NCI-H510A (cell line): ENCODE measurements around the gene ATP2B2.

Experiments used
- DNase-seq: peaks from one replicate; lab custom pipeline; 2025; lab: John Stamatoyannopoulos, UW

Gene ATP2B2

DNA sequence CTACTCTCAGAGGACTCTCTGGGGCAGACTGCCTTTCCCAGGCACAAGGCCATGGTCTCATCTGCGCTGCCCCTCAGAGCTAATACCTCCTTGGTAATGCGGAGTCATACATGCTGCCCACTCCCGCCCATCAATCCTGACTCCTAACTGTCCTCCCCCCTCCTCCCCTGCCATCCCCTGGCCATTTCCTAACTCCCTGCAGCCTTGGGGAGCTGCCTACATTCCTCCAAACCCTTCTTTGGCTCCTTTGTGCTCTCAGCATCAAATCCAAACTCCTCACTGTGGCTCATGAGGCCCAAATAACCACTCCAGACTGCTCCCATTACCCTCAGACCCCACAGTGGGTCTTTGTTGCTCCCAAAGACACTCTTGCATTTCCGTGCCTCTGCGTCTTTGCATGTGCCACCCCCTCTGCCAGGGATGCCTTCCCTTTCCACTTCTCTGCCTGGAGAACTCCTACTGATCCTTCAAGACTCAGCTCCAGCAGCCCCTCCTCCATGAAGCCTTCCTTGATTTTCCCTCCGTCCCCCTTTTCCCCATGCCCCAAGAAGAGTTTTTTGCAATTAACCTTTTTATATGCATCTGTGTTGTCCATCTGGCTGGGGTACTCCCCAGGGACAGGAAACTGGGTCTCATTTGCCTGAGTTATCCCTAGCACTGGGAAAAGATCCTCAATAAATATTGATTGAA, 5.5 kb upstream of the ATP2B2 start:
- DNase-seq: no peak

DNA sequence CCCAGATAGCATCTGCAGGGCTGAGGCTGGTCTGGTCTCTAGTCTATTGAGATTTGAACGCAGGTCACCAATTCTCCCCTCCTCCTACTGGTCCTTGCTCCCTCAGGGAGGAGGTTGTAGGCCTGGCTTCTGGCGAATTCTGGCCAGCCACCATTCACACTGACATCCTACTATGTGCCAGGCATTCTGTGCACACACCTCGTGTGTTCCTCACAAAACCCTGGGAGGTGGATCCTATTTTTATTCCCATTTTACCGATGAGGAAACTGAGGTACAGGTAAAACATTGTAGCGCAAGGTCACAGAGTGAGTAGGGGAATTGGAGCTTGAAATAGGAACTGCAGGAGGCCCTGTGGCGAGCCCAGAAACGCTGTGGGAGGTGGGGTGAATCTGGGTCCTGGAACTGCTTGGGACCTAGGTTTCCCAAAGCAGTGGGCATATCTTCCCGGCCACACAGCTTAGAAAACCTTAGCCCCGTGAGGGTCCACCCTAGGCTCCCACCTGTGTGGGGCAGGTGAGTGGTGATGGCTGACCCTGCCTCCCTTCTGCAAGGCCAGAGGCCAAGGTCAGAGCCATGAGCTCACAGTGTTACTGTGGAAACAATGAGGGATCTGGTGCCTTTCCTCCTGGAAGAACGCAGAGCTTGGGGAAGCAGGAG, 4.8 kb upstream of the ATP2B2 start:
- no peak for DNase-seq

DNA sequence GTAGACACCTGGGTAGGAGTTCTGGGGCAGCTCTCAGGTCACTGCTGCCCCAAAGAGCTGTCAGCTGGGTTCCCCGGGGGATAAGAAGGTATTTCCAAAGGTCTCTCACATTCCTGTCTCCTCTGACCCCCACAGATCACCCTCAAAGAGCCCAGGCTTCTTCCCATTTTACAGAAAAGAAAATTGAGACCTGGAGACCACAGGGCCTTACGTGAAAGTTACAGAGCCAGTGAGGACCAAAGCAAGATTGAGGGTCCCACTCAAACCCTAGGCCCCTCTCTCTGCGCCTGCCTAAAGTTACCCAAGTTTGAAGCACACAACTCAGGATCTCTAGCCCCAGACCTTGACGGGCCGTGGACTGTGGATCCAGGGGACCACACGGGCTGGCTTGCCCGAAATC, 3.9 kb upstream of the ATP2B2 start:
- DNase-seq: no peak

DNA sequence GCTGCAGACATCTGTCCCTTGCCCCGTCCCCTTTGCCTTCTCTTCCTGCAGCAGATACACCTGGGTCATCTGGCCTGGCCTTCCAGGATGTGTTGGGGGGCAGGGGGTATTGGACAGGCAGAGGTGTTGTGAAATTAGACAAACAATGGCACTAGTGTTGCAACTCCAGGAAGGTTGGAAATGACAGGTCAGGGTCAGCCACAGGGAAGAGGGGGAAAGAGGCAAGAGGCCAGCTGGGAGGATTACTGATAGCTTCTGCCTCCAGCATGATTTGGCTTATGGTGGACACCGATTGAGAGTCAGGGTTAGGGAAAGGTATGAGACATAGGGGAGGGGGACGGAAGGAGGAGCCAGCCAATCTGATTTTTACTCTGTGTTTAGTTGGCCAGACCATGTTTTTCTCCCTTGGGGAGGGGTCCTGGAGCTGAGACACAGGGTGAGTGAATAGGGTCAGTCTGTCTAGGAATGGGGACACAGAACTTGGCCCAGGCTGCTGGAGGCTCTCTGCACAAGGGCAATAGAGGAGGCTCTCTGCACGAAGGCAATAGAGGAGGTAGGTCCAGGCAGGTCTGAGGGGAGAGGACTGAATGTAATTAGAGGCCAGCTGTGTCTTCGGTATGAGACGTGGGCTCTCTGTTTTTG, 3.4 kb upstream of the ATP2B2 start:
- DNase-seq: no peak

DNA sequence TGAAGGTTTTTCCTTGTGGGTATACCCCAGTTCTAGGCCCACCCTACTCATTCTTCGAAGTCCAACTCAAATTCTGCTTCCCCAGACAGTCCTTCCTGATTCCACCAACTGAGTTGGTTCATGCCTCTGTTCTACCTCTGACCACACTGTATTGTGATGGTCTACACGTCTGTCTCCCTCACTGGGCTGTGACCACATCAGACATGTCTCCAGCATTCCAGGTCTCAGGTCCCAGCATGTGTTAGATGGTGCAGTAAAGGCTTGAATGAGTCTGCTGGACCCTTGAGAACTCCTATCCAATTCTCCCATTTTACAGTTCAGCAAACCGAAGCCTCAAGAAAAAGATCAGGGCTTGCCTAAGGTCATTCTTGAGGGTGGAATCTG, 2.8 kb upstream of the ATP2B2 start:
- DNase-seq: no peak

DNA sequence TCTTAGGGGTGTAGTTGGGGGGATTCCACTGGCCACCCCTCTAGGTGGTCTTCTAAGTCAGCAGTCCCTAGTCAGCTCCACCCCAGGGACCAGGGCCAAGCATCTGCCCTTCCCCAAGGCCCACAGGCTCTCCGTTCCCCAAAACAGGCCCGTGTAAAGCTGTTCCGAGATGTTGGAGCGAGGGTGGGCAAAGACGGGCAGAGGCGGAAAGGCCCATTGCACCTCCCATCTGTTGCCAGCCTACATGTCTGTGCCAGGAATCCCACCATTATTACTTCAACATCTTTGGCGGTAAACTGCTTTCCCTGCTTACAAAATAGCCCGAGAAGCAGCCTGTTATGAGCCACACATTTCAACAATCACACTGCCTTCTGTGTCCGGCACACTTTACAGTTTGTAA, 1.9 kb upstream of the ATP2B2 start:
- no peak for DNase-seq

DNA sequence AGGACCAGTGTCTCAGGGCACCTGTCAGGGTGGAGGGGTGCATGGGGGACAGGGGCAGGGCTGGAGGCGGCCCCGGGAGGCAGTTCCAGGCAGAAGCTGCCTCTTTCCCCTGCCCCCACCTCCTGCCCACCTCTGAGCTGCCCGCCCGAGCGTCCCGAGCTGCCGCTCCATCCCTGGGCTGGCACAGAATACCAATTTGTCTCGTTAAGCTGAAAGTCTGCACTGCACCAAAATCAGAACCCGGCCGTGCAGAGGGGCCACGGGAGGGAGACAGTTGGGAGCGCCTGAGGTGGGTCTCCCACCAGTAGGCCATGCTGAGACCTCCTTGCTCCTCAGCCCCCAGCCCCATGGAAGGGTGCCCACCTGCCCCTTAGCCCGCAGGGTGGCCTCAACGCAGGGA, 1.3 kb upstream of the ATP2B2 start:
- no peak for DNase-seq

DNA sequence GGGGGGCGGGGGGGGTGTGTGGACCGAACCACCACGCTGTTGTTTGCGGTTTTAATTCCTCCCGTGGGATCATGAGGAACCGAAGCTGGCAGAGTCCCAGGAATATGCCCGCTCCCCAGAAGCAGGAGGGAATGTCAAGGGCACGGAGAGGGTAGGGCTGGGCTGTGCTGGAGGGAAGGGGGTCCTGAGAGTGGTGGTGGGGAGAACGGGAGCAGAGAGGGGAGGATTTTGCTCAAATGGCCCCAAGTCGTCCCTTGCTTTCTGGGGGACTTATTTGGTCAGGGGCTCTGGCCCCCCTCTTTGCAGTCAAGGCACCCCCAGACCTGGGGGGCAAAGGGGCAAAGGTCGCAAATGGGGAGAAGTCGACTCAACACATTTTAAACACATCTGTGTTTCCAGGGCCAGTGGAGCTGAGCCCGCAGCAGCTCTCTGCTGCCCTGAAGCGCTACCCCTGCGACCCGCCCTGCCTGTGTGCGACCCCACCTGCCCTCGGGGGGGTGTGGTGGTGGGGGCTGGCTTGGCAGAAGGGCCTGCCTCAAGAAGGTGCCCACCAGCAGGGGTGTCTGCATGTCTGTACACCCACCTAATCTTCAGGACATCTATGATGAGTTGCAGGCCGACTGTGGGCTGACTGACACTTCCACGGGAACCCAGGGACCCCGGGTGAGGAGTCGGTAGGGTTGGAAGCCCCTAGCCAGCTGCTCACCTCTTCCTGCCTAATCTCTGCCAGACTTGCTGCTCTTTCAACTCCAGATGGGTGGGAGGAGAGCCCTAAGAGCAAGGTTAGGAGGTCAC, 602 bp upstream of the ATP2B2 start:
- no peak for DNase-seq

DNA sequence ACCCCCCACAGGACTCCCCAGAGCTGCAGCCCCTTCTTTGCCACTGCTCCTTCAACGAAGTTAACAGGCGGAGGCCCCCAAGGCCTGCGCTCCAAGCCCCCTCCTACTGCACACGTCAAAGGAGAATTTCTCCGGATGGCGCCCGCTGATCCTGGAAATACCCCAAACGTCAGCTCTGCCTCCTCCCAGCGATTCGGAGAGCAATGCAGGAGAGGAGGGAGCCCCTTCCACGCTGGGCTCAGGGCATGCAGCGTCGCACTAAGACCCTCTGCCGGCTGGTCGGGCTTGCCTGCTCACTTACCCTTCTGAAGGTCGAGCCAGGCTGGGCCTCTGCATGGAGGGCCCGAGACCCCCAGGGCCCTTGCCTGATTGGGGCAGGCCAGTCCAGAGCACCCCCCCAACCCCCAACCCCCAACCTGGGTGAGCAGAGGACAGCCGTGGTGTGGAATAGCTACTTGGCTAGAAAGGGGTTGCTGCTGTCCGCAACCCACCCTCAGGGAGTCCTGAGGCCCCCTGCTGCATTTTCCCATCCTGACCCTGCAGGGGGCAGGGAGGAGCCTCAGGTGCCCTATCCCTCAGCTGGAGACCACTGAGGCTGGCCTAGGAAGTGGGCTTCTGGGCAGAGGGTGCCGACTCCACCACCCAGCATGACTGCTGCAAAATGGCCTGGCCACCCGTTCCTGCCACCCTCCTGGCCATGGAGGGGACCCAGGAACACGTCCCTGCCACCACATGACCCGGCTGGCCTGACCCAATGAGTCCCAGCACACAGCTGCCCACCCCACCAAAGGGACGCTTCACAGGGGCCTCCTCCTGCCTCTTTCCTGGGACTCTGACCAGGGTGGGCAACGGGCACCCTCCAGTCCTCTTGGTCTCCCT, 976 bp downstream of the ATP2B2 start:
- DNase-seq: no peak

DNA sequence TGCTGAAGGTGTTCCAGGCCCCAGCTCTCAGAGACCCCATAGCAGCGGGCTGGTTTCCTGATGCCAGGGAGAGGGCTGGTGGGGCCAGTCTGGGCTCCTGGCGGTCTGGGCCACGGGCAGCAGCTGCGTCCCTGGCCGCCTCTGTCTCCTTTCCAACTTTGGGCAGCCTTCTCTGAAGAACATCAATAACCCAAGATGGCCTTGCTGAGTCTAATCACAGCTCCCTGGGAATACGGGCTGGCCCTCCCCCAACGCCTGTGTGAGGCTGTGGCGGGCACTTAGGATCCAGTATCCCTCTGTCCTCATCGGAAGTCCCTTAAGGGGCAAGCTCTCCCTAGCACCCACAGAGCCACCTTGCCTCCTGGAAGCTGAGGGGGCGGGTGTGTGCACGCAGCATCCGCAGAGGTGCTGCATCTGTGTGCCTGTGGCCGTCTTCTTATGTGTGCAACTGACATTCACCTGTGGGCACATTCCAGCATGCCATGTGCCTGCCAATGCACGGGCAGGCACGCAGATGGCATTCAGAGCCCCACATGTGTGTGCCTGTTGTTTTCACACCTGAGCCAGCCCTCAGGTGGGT, 2.1 kb downstream of the ATP2B2 start:
- no peak for DNase-seq

DNA sequence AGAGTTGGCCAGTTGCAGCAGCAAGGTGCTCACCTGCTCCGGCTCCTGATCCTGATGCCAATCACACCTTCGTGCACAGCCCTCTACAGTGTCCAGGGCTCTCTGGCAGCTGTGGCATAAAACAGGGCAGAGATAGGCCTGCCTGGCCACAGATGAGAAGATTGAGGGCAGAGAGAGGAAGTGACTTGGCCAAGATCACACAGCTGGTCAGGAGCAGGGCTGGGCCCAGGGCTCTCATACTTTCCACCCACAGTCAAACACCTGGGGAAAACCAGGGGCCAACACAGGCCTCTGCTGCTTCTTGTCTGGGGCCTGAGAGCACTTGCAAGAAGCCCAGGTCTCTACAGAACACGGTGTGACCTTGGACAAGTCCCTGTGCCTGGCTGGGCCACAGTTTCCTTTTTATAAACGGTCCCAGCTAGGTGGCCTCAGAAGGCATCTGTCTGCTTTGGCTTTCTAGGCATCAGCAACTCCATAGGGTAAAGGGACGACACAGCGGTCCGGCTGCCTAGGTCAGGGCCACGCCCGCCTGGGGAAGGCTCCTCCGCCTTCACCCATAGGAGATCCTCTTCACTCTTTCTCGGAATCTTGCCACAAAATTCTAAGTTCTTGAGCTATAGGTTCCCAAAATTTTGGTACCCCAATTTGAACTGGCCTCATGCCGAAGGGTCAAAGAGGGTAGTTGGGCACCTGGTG, 3.1 kb downstream of the ATP2B2 start:
- no peak for DNase-seq

DNA sequence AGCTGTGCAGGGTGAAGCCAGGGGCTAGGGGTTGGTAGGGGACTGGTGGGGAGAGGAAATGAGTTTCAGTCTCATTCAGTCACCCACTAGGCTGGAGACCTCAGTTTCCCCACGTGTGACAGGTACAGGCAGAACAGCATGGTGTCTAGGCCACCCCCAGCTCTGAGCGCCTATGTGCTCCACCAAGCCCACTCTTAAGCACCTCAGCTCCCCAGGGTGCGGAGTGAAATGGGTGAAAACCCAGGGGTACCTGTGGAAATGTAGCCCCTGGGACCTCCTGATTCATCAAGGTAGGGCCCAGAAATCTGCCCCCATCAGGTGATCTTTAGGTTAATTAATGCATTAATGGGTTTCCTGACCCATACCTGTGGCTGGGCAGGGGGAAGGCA, 3.7 kb downstream of the ATP2B2 start:
- no peak for DNase-seq

DNA sequence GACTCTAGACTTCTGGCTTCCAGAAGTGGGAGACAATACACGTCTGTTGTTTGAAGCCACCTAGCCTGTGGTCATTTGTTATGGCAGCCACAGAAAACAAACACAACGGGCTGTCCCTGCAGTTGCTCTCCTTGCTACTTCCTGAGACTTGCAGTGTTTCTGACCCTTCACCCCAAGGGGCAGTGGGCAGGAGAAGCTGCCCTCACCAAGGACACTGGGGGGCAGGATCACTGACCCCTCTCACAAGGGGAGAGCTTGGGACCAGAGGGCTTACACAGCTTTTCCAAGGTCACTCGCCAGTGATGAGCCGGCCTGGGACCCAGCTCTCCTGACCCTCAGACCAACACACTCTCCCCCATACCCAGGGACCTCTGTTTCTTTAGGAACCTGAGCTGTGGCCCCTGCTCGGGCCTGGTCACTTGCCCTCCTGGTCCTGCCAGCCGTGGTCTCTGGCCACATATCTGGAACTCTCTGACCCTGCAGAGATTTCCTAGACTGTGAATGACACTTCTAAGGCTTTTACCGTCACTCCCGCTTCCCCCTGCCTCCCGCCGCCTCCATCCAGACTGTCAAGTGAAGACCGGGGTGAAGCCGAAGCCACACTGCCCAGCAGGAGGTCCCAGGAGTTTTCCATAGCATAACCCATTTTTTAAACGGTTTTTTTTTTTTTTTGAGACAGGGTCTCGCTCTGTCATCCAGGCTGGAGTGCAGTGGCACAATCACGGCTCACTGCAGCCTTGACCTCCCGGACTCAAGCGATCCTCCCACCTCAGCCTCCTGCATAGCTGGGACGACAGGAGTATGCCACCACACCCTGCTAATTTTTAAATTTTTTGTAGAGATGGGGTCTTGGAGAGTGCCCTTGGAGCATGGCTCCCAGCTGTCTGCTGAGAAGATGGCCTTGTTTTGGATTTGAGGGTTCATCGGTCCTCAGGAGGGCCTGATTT, 4.4 kb downstream of the ATP2B2 start:
- no peak for DNase-seq

DNA sequence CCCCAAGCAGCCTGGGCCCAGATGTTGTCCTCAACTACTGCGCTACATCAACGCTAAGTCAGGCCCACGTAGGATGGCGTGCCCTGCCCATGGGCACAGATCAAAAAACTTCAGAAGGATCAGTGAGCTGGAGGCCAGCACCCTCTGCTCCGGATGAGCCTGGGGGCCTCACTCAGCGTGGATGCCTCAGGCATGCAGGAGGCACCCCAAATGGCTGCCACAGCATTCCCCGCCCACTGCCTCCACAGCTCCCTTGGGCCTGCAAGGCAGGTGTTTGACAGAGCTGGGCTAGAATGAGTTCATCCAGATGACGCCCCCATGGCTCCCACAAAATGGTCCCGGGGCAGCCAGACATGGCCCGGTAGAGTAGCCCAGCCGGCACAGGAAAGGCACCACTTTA, 7.1 kb downstream of the ATP2B2 start:
- no peak for DNase-seq

DNA sequence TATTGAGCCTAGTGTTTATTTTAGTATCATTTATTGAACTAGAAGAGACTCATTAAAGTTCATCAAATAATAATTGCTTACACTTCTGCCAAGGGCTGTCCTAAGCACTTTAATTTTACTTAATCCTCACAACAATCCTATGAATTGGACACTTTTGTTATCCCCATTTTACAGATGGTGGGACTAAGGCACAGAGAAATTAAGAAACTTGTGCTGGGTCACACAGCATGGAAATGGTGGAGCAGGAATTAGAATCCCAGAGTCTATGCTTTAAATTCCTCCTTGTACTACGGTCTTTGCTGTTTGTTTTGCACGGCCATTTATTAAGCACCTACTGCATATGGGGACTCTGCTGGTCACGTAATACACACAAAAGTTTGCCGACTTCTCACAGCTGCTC, 7.9 kb downstream of the ATP2B2 start:
- no peak for DNase-seq

DNA sequence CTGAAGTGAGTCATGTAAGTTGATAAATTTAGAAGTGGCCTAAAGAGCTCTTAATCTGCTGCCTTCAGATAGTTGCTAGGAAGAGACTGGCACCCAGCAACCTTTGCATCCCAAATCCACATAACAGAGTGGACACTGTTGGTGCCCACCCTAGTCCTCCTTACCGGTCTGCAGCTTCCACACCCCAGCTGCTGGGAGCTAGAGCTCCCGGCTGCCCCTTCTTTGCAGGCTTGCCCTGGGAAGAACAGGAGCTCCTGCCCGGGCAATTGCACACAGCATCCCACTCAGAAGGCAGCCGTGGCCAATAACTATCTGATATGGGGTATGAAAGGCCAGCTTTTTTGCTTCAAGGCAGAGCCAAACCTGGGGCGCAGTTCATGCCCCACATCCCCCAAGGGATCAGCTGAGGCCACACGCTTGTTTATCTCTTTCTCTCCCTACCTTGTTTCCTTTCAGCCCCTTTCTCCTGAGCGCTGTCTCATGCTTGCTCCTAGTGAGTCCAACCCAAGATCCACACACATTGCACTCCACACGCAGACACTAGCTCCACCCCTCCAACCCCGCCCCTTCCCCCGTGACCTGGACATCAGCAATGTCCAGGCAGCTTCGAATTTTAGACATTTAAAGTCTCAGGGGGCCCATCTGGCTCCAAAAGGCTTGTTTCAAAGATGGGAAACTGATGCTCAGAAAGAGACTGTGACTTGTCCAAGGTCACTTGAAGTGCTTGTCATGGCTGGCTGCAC, 9.1 kb downstream of the ATP2B2 start:
- no peak for DNase-seq

DNA sequence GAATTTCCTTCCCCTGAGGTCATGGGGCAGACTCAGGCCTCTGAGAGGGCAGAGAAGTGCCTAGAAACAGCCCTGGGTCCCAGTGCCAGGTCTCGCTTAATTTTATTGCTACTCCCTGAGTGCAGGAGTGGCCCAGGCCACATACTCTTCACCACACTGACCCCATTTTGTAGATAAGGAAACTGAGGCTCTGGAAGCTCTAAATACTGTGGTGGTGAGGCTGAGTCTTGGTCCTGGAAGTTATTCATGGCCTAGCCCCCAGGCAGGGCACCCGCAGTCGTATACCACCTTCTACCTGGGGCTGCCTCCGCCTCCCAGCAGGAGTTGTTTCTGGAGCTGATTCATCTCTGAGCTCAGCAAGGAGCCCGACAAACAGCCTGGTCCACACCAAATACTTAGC, 9.8 kb downstream of the ATP2B2 start:
- no peak for DNase-seq

DNA sequence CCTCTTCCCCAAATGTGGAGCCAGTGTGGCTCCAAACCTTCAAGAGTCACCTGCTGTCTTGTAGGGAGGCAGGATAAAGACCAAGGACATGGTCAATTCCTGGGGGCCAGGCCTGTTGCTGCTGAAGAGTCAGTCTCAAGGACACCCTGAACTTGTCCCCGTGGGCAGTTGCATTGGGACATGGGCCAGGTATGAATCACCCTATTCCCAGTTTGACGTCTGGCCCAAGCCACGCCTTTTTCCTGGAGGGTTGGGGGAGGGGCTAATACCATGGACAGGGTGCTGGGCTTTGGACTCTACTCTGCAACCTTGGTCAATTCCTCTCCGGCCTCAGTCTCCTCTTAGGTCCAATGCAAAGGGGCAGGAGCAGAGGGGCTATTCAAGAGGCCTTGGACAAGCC, 10.4 kb downstream of the ATP2B2 start:
- no peak for DNase-seq

DNA sequence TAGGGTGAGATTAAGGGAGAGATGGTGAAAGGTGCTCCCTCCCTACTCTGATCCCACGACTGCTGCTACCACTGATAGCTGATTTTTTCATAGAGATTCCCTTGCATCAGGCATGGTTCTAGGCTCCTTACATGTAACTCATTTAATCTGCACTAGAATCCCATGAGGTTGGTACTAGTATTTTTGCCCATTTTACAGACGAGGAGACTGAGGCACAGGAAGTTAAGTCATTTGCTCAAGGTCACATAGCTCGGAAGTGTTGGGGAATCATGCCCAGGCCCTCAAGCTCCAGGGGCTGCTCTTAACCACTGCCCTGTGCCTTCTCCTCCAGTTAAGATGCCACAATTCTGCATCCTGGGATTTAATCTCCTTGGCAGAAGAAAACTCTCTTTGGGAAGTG, 11.2 kb downstream of the ATP2B2 start:
- DNase-seq: no peak
